Measurements from ENCODE around the gene C21orf58.

DNA sequence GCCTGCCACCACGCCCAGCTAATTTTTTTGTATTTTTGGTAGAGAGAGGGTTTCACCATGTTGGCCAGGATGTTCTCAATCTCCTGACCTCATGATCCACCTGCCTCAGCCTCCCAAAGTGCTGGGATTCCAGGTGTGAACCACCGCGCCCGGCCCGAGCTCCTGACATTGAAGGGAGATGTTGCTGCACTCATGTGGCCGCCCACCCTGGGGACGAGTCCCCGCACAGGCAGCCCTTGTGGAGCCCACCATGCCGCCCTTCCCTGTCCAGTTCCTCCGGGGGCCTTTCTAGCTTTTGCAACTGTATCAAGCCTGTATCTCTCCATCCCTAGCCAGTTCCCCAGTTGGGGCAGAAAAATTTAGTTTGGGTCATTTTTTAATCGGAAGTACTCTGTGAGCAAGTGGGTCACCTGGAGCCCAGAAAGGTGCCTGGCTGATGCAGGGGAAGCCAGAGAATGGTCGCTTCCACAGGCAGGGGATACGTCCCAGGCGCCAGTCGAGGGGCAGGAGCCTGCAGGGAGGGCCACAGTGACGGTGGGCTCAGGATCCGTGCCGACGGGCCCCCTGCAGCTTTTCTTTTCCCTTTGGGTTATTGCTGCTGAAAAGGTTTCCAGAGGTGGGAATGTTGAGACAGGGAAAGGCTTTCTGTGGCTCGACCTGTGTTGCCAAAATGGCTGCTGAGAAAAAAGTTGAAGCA lies 20.7 kb upstream of the C21orf58 start:
- TF ChIP-seq CTCF (IDR thresholded peaks at IDR 0.05) (no peak), POLR2A (IDR thresholded peaks at IDR 0.05) (no peak)
